ENCODE results near the gene SRRD.

DNA sequence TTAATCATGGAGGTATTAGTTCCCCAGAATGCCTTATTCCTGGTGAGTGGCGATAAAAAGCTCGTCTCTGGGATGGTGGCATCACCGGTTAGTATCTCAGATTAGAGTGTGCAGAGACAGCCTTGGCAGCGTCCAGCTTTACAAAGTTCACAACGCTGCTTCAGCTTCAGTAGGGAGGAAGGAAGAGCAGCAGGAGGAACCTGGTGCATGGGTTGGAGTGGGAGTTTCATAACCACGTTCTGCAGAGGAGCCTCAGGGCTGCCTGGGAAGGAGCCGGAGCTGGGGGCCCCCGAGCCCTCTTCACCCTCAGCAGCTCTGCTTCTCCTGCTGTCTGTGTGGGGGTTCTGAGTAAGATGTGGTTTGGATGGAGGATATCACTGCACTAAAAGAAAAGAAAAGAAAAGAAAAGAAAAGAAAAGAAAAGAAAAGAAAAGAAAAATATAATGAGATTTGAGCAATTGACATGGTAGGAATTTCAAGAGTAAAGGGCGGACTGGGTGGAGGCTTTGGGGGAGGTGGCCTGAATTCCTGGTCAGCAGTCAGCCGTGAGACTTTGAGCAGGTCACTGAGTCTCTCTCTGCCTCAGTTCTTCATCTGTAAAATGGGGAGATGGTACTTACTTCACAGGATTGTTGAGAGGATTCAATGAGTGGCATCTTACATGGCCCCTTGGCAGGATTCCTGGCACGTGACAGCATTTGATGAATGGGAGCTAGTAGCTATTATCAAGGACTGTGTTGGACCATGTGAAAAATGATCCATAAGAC lies 48.2 kb upstream of the SRRD start:
- TF ChIP-seq POLR2A (IDR thresholded peaks at IDR 0.05) = no peak
- TF ChIP-seq, protein P1, sequence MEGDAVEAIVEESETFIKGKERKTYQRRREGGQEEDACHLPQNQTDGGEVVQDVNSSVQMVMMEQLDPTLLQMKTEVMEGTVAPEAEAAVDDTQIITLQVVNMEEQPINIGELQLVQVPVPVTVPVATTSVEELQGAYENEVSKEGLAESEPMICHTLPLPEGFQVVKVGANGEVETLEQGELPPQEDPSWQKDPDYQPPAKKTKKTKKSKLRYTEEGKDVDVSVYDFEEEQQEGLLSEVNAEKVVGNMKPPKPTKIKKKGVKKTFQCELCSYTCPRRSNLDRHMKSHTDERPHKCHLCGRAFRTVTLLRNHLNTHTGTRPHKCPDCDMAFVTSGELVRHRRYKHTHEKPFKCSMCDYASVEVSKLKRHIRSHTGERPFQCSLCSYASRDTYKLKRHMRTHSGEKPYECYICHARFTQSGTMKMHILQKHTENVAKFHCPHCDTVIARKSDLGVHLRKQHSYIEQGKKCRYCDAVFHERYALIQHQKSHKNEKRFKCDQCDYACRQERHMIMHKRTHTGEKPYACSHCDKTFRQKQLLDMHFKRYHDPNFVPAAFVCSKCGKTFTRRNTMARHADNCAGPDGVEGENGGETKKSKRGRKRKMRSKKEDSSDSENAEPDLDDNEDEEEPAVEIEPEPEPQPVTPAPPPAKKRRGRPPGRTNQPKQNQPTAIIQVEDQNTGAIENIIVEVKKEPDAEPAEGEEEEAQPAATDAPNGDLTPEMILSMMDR (IDR thresholded peaks at IDR 0.05) = no peak

Data from sigmoid colon (tissue), 3 donors.